Stomach (tissue), 9 donors: ENCODE measurements around the gene PC. TPM values are rescaled to one million over a fixed set of nuclear protein-coding genes. Genes with fewer than 3 reads are reported as not detected.
A peak's percentile ranks its signal among the peaks of the same experiment; 100 is the strongest.

Source experiments
- DNase-seq, 2 donors: peaks; one replicate each; pipeline versions ENCODE4 v3.0.0 to v3.0.0-alpha.2; 2013 to 2019
- H3K27ac ChIP-seq, 5 donors: fragments of 200-600 bp in 4 of 5; sonication (generic) in 4 of 5; one replicate each; pipeline ENCODE4 v1.5.1; 2013 to 2019; ENCODE audit warnings: mild to moderate bottlenecking in 1 of 5, moderate library complexity in 1 of 5
- H3K27me3 ChIP-seq, 3 donors: fragments of 200-600 bp; sonication (generic); one replicate each; pipeline ENCODE4 v1.5.1; 2017 to 2019; ENCODE audit warnings: mixed run types in 1 of 3
- H3K36me3 ChIP-seq, 4 donors: fragments of 200-600 bp; sonication (generic); 1 replicate in 3 of 4; 2 replicates in 1 of 4; pipeline ENCODE4 v1.5.1; 2016 to 2019
- H3K4me1 ChIP-seq, 4 donors: fragments of 200-600 bp; sonication (generic); one replicate each; pipeline ENCODE4 v1.5.1; 2016 to 2019
- H3K4me3 ChIP-seq, 4 donors: fragments of 200-600 bp; sonication (generic) in 3 of 4; one replicate each; pipeline ENCODE4 v1.5.1; 2016 to 2019; ENCODE audit warnings: mild to moderate bottlenecking in 1 of 4
- H3K9me3 ChIP-seq, 4 donors: fragments of 200-600 bp; sonication (generic); one replicate each; pipeline ENCODE4 v1.5.1; 2016 to 2019
- CTCF ChIP-seq, 7 experiments: fragments of 450-650 bp in 4 of 7; fragments of 200-600 bp in 3 of 7; sonication (generic) in 3 of 7; IDR thresholded peaks; one replicate each; pipeline ENCODE4 v1.5.1; 2016 to 2019; ENCODE audit warnings: antibody characterized with exemption in 7 of 7, control low read depth in 2 of 7, mild to moderate bottlenecking in 1 of 7
- EP300 ChIP-seq: sonication (generic); formaldehyde crosslinking; IDR thresholded peaks from one replicate; pipeline ENCODE4 v1.6.1; 2017; ENCODE audit warnings: antibody characterized with exemption
- POLR2A ChIP-seq, 4 donors: fragments of 450-650 bp; IDR thresholded peaks; one replicate each; pipeline ENCODE4 v1.6.1; 2016; ENCODE audit warnings: antibody characterized with exemption in 4 of 4, control low read depth in 2 of 4, mild to moderate bottlenecking in 1 of 4, moderate library complexity in 1 of 4
- POLR2AphosphoS5 ChIP-seq, 3 donors: sonication (generic); formaldehyde crosslinking; IDR thresholded peaks; one replicate each; pipeline ENCODE4 v1.6.1; 2016; ENCODE audit warnings: antibody characterized with exemption in 3 of 3
- WGBS, 5 donors: extraction: QIAGEN DNeasy Blood & Tissue Kit in 3 of 5; methylation state at CpG; one replicate each; pipeline versions ENCODE4 v1.1.5 to v1.1.7; 2013 to 2018; 5-methylcytosine and 5-hydroxymethylcytosine counted together
- intact Hi-C: fragments of 100-400 bp; cut with DNase I; formaldehyde crosslinking; loops from one replicate; pipeline ENCODE4 v1.15.1; 2023; ENCODE audit warnings: low total_unique reads
- polyA plus RNA-seq, 3 donors: library from polyadenylated mRNA; stranded (reverse); fragments of 200-250 nt; gene quantifications; one replicate each; pipeline ENCODE4 v1.2.3, GENCODE V29; 2013
- total RNA-seq, 5 donors: library from RNA; depleted of rRNA; stranded (reverse); fragments of >200 nt; gene quantifications; one replicate each; pipeline versions ENCODE4 v1.1.0 to v1.2.3, GENCODE V29; 2014 to 2016
- donor health status: healthy with polysubstance abuse.
- donor health status: Bipolar disorder and iron deficiency.
- donor health status: healthy.

Gene PC
- total and polyA plus RNA-seq, 8 donors, result 0.58 to 86.0 (median 22.3) TPM

- no peaks in the 10 kb centered on the region for H3K9me3 ChIP-seq
- intact Hi-C loops, result no loop called here
- no peaks in the 10 kb centered on the region for H3K36me3 ChIP-seq
- H3K4me1 ChIP-seq, result peaks cover 0 to 3% (median 0%) of the 10 kb centered on the region in 4 donors
- H3K27me3 ChIP-seq, result no peaks in the 10 kb centered on the region
- DNase-seq, result no peak
- 83 to 90% (median 84%) methylated on average over 6 of the region's 6 CpGs for WGBS, 5 donors
- TF ChIP-seq EP300, result no peak
- TF ChIP-seq CTCF (IDR thresholded peaks at IDR 0.05), result no peak
- TF ChIP-seq POLR2A (IDR thresholded peaks at IDR 0.05), result no peak
- no peak for TF ChIP-seq POLR2AphosphoS5 (IDR thresholded peaks at IDR 0.05)
- no peak overlapping the region for H3K4me3 ChIP-seq
- peak overlapping the region in 3 of 5 donors; percentile 25 to 57 (median 47) for H3K27ac ChIP-seq
Measured at GRCh38 chr11:66969584-66970225, 11.5 kb upstream of the PC start.

- 73 to 91% (median 85%) methylated on average over 5 of the region's 5 CpGs for WGBS, 5 donors
- H3K36me3 ChIP-seq, result no peaks in the 10 kb centered on the region
- intact Hi-C loops, result no loop called here
- H3K4me3 ChIP-seq, result no peak overlapping the region
- H3K27me3 ChIP-seq, result no peaks in the 10 kb centered on the region
- peaks cover 0 to 3% (median 0%) of the 10 kb centered on the region in 4 donors for H3K4me1 ChIP-seq
- H3K9me3 ChIP-seq, result no peaks in the 10 kb centered on the region
- peak in 1 of 2 donors; percentile 22 for DNase-seq
- no peak for TF ChIP-seq CTCF (IDR thresholded peaks at IDR 0.05)
- no peak for TF ChIP-seq EP300
- TF ChIP-seq POLR2A (IDR thresholded peaks at IDR 0.05), result no peak
- TF ChIP-seq POLR2AphosphoS5 (IDR thresholded peaks at IDR 0.05), result no peak
- H3K27ac ChIP-seq, result peak overlapping the region in 2 of 5 donors; percentile 2 to 39
Measured at GRCh38 chr11:66967670-66968425, 9.7 kb upstream of the PC start.

GRCh38 chr11:66966351-66966750 is 8.2 kb upstream of the PC start:
- Histone ChIP-seq H3K36me3 (no peaks in the 10 kb centered on the region), H3K27ac (no peak overlapping the region)
- 65 to 73% (median 70%) methylated on average over 5 of the region's 5 CpGs for WGBS, 5 donors

GRCh38 chr11:66964495-66964894 is 6.3 kb upstream of the PC start:
- 72 to 86% (median 81%) methylated on average over 3 of the region's 3 CpGs for WGBS, 5 donors
- Histone ChIP-seq H3K36me3 (no peaks in the 10 kb centered on the region), H3K4me3 (no peak overlapping the region), H3K27me3 (no peaks in the 10 kb centered on the region), H3K4me1 (peaks cover 0 to under 1% (median 0%) of the 10 kb centered on the region in 4 donors), H3K27ac (no peak overlapping the region), H3K9me3 (no peaks in the 10 kb centered on the region)
- DNase-seq, result no peak
- intact Hi-C loops, result no loop called here
- TF ChIP-seq EP300 (no peak), POLR2AphosphoS5 (IDR thresholded peaks at IDR 0.05) (no peak), POLR2A (IDR thresholded peaks at IDR 0.05) (no peak), CTCF (IDR thresholded peaks at IDR 0.05) (no peak)

More at GRCh38 chr11:66966351-66966750, 8.2 kb upstream of the PC start:
- intact Hi-C loops, result no loop called here
- Histone ChIP-seq H3K4me1 (peaks cover 0 to 3% (median 0%) of the 10 kb centered on the region in 4 donors), H3K4me3 (no peak overlapping the region), H3K27me3 (no peaks in the 10 kb centered on the region), H3K9me3 (no peaks in the 10 kb centered on the region)
- no peak for DNase-seq
- TF ChIP-seq EP300 (no peak), POLR2A (IDR thresholded peaks at IDR 0.05) (no peak), CTCF (IDR thresholded peaks at IDR 0.05) (no peak), POLR2AphosphoS5 (IDR thresholded peaks at IDR 0.05) (no peak)
